HL-60/S4 treated with retinoic acid at 250 ng/mL for 4 days and 3 days (cell line): Measurements from ENCODE around the gene ADARB2.

Experiments used
- in situ Hi-C: fragments of 300-500 bp; cut with MboI; formaldehyde crosslinking; loops from 2 replicates; pipeline ENCODE4 v1.7.0; 2022; ENCODE audit warnings: low sequenced_read_pairs

The ADARB2 gene

DNA sequence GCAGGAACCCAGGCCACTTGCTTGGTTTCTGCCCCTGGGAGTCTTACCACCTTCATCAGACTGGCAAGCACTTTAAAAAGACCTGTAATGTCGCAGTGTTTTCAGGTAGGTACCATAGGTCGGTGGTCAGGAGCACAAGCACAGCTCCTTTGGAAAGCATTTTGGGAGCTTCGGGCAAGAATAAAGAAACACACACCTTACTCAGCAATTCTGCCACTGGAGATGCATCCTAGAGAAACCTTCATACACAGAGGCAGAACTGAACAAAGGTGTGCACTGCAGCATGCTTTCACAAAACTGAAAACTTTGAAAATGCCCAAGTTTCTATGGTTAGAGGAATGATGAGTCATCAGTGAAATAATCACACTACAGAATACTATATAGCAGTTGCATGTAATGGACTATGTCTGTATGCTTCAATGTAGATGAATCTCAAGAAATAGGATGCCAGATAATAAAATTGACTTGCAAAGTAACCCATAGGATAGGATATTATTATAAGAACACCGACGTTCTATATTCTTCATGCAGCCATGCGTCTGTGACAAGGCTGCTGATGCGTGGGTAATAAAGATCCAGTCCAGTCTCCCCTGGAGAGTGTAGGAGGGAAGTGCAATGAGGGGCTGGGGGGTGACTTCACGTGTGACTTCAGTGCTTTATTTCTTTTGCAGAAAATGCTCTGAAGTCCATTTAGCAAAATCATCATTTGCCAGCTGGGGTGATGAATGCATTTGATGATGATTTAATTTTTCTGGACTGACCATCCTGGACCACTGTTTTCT, 371.6 kb downstream of the ADARB2 start:
- in situ Hi-C loops: loop anchor here (25.0 kb wide), 1 partner anchor 97 kb away; no protein-coding TSS in a partner anchor

DNA sequence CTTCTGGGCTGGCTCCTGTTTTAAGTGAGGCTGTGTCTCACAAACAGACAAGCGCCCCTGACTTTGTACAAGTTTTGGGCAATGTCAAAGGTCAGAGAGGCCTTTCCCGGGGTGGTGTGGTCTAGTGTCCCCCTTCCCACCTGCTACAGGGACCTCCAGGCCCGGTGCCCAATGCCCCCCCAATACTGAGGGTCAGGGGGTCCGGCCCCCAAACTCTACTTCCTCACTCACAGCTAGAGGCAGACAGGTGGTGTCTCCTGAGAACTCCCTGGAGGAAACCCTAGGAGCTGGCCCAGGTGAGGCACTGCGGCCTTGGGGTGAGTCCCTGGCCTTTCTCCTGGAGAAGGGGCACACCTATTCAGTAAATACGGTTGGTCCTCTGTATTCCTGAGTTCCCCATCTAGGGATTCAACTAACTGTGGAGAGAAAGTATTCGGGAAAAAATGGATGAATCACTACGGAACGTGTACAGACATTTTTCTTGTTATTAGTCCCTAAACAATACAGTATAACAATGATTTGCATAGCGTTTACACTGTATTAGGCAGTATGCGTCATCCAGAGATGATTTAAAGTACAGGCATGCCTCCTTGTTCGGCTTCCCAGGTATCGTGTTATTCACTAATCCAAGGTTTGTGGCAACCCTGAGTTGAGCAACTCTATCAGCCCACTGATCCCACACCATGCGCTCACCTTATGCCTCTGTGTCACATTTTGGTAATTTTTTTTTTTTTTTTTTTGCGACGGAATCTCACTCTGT, 373.0 kb downstream of the ADARB2 start:
- in situ Hi-C loops: loop anchor here (25.0 kb wide), 1 partner anchor 98 kb away; no protein-coding TSS in a partner anchor

DNA sequence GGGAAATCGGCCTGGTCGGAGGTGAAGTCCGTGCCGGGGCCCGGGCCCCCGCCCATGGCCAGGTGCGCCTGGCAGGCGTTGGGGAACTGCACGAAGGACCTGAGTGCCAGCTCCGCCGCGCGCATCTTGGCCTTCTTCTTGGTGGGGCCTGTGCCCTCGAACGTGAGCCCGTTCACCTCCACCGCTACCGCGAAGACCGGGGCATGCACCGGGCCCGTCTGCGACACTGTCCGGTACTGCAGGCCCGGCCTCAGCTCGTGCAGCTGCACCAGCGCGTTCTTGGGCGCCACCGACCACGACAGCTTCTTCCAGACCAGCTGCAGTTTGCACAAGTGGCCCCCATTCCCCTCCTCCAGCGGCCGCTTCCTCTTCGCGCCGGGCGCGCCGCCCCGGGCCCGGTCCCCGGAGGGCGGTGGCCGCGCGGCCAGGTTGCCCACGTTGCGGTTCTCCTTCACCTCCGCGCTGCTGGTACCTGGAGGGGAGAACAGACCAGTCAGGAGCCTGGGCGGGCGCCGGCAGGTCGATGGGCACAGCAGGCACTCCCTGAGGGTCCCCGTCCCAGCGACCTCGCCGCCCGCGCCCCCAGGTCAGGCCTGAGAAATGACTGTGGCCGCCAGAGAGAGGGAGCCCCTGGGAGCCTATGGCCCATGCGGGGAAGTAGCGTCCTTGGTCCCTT, 373.7 kb downstream of the ADARB2 start:
- in situ Hi-C loops: loop anchor here (25.0 kb wide), 1 partner anchor 99 kb away; no protein-coding TSS in a partner anchor

DNA sequence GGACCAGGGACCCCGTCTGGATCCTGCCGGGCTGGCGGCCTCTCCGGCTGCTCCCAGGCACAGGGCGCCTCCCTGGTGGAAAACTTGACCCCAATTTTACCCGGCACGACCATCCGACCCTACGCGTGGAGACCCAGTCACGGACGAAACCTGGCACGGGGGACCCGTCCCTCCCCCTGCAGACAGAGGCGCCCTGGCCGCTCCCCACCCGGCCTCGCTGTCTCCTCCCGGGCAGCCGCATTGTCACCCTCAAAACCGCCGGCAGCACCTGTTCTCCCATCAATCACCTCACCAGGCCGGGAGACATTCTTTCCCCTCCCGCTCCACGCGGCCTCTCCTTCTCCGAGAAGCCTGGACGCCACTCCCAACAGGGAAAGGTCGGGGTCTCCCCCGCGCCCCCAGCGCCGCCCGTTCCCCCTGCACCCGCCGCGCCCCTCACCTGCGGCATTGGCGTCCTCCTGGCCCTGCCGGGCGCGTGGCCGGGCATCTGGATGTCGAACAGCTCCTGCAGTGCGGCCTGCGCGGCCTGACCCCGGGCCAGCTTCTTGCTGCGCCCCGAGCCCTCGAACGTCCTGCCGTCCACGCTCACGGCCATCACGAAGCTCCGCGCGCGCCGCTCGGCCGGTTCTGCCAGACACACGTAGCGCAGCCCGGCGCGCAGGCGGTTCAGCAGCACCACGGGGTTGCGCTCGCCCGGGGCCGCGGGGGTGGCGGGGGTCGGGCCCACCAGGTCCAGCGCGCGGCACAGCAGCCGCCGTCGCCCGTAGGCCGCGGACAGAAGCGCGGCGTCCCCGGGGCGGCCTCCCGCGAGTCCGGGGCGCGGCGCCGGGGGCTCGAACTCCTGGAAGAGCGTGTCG, 374.5 kb downstream of the ADARB2 start:
- in situ Hi-C loops: loop anchor here (25.0 kb wide), 1 partner anchor 99 kb away; no protein-coding TSS in a partner anchor

DNA sequence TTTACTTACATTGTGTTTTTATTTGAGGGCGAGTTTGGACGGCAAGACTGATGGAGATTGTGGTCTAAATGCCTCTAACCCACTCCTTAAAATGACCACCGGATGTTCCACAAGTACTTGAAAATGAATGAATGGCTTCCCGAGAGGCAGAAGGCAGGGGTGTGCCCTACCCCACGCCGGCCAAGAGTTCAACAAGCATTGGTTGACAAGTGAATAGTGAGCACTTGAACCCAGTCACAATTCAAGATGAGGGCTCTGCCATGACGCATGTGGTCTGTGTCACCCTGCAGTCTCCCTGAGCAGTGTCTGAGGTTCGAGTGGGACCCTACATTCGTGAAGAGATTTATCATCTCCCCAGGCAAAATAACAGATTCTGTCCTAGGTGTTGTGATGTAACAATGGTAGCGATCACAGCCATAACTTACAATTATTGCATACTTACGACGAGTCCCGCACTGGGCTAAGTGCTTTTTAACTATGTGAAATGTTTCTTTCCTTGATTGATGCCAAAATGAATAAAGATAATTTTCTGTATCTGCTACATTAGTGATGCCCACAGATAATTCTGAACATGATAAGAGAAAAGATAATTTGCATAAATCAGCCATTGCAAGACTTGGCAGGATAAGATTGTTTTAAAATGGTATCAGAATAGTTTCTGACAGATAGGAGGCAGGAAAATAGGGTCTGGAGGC, 375.8 kb downstream of the ADARB2 start:
- in situ Hi-C loops: loop anchor here (25.0 kb wide), 1 partner anchor 101 kb away; no protein-coding TSS in a partner anchor

DNA sequence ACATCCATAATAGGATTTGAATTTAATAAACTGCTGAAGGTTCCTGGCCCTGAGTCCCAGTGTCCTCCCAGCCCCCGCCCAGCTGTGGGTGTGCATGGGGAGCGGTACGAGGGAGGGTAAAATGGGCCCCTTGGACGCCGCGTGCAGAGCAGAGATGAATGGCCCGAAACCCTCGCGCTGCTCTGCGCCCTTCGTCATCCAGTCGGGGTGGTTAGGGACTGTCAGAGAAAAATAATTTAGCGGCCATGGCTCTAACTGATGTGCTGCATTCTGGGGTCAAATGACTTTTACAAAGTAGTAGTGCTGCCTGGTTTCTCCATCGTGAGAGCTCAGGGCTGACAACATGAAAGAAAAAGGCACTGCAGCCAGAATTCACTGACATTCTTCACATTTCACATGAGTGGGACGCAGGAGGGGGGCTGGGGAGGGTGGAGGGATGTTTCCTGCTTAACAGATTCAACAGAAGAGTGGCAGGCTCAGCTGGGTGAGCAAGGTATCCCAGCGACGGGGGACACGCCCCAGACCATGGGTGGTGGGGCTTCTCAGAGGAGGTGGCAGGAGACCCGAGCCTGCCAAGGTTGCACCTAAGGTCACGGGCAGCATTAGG, 376.7 kb downstream of the ADARB2 start:
- in situ Hi-C loops: loop anchor here (25.0 kb wide), 1 partner anchor 102 kb away; no protein-coding TSS in a partner anchor

DNA sequence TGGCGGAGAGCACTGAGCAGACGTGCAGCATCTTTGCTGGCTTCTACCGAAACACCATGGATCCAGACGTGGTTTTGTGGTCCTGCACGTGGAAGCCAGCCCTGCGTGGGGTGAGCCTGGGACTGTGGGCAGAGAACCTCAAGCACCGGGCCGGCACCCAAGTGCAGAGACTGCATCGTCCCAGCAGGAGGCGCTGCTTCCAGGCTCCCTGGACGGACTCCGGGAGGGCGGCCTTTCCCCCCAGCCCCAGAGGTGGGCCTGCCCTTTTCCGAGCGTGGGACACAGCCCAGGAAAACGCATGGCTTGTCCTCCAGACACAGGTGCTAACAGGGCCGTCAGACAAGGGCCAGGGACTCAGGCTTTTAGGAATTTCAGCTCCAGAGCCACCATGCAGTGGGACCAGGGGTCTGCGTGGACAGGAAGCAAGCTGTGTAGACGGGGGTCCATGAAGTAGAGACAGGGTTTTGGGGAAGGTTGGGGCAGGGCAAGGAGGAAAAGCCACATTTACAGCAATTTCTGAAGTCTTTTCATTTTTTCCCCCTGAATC, 377.2 kb downstream of the ADARB2 start:
- in situ Hi-C loops: loop anchor here (25.0 kb wide), 1 partner anchor 102 kb away; no protein-coding TSS in a partner anchor

DNA sequence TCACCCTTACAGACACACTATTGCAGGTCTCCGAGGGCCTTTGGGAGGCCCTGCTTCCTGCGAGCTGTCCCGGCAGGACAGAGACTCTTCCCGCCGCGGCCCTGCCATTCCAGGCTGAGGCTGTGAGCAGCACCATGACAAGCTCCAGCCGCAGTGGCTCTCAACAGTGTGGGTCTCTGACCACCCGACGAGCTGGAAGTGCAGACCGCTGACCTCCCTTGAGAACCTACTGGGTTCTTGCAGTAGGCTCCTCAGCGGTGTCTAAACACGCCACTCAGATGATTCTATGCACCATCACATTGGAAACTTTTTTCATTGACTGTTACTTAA, 377.7 kb downstream of the ADARB2 start:
- in situ Hi-C loops: loop anchor here (25.0 kb wide), 1 partner anchor 103 kb away; no protein-coding TSS in a partner anchor

DNA sequence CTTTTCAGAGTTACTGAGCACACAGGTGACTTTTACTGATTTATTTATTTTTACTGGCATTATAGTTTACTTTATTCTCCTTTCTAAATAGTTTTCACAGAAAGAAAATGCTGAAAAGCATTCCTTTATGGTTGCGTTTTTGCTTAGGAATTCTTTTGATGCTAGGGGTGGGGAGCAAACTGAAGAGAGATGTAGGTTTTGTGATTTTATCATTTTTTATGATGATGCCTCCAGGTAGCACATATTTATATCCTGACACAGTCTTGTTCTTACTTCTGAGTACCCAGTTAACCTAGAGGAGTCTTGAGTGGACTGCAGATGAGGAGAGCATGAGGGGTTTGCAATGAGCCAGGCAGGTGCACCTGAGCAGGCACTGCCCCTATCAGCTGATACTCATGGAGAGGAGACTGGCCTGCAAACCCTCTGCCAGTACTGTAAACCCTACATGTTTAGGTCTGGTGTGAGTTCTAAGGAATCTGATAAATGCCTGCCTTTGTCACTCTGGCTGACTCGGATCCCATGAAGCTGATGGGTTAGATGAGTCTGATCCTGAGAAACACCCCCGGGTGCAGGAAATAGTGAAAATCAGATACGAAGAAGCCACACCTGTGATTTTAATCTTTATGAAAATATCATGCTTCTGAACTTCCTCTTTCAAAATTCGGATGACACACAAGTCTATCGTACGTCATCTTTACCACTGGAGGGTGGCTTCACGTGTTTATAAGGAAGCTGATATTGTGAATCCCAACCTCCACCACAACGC, 378.3 kb downstream of the ADARB2 start:
- in situ Hi-C loops: loop anchor here (25.0 kb wide), 1 partner anchor 103 kb away; no protein-coding TSS in a partner anchor

DNA sequence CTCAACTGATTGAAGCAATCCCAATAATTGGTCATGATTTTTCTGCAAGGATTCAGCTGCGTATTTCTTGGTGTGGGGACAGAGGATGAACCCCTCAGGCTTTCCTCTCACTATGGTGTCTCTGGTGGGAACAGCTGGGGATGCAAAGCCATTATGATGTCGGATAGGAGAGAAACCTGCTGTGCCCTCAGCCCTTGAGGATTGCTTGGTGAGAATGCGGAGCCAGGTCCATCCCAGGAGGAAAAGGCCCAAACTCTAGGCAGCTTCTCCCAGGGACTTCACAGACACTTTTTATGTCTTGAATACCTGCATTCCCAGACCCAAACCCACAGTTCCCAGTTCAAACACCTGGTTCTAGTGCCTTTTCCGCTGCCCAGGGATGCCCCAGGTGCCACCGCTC, 379.2 kb downstream of the ADARB2 start:
- in situ Hi-C loops: loop anchor here (25.0 kb wide), 1 partner anchor 104 kb away; no protein-coding TSS in a partner anchor

DNA sequence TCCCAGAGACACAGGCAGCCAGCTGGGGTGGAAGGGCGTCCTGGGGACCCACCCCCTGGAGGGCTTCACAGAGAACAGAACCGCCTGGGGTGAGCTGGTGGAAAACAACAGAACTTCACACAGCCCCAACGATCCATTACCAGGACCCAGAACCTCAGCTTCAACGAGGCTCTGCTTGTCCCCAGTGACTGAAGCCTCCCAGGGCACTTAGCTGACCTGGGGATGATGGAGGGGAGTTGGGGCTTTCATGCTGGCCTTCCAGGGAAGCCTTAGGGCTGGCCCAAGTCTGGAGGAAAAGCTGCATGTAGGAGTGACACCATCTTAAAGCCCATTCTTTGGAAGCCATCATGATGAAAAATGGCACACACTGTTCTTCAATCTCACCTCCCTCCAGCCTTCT, 381.0 kb downstream of the ADARB2 start:
- in situ Hi-C loops: loop anchor here (25.0 kb wide), 1 partner anchor 106 kb away; no protein-coding TSS in a partner anchor

DNA sequence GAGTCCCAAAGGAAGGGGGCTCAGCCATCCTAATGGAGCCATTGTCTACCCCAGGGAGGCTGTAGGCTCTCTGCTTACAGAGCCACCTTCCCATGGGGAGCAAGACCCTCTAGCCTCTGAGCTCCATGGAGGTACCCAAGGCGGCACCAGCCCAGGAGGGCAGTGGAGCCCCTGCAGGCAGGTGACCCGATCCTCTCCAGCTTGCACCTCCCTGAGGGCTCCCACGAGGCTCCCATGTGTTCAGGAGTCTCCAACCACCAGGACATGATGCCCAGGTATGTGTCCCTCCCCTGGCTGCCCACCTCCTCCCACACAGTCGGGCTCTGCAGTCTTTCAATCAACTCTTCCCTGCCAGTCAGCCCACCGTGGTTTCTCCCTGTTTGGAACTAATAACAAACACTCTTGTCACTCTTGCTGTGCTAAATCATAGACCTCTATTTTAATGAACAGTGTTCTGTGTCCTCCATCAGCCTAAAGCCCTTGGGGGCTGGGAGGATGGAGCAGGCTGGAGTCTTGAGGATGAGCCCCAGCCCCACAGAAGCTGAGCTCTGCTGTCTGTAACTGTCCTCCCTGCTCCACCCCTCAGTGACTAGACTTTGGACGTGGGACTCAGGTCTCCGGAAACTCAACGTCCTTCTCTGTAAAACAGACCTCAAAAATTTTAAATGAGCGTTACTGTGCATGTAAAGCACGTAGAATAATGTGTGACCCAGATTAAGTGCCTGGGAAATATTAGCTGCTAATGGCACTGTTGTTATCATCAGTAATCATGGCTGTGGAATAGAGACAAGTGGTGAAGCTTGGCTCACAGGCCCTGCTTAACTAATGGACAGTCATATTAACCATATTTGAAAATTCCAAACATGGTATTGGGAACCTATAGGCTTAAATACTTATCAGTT, 382.3 kb downstream of the ADARB2 start:
- in situ Hi-C loops: loop anchor here (25.0 kb wide), 1 partner anchor 107 kb away; no protein-coding TSS in a partner anchor

DNA sequence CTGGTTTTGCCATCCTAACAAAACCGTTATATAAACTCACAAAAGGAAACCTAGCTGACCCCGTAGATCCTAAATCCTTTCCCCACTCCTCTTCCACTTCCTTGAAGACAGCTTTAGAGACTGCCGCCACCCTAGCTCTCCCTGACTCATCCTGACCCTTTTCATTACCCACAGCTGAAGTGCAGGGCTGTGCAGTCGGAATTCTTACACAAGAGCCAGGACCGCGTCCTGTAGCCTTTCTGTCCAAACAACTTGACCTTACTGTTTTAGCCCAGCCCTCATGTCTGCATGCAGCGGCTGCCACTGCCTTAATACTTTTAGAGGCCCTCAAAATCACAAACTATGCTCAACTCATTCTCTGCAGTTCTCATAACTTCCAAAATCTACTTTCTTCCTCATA, 385.0 kb downstream of the ADARB2 start:
- in situ Hi-C loops: loop anchor here (25.0 kb wide), 1 partner anchor 110 kb away; no protein-coding TSS in a partner anchor

DNA sequence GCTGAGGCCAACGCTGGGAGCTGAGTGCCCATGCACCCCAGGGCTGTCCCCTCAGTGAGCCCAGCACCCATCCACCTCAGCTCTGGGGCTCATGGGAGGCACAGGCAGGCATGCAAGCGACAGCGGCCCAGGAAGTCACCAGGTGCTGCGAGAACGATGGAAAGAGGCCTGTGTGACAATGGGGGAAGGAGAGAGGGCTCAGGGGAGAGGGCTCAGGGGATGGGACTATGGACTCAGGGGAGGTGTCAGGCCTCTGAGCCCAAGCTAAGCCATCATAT, 388.6 kb downstream of the ADARB2 start:
- in situ Hi-C loops: no loop called here

DNA sequence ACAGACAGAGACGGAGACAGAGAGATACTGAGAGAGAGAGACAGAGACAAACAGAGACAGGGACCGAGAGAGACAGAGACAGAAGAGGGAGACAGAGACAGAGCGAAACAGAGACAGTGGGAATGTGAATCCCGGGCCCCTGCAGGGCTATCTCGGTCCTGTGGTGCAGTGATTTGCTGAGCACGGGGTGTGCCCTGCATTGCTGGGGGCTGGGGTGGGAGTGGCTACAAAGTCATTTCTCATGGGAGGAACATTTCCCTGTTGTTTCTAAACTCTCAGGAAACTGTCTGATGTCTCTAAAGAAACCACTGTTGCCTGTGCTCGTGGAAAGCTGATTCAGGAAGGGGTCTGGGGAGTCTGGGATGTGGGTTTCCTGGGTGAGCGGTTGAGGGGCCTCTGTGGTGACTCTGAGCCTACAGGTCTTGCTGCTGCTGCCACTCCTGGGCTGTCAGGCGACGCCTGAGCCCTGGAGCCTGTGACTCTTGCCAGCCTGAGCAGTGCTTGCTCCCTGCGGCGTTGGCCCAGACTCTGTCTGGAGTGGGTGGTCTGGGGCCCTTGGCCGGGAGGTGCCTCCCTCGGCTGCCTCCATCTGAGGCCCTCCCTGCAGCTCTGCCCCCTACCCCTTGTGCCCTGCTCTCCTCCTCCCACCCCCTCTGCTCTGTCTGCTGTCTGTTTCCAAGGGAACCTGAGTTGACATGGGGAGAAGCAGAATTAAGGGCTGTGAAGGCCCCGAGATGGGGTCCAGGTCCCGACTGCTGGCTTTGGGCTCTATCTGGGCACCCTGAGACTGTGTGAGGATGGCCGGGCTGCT, 389.2 kb downstream of the ADARB2 start:
- in situ Hi-C loops: no loop called here

DNA sequence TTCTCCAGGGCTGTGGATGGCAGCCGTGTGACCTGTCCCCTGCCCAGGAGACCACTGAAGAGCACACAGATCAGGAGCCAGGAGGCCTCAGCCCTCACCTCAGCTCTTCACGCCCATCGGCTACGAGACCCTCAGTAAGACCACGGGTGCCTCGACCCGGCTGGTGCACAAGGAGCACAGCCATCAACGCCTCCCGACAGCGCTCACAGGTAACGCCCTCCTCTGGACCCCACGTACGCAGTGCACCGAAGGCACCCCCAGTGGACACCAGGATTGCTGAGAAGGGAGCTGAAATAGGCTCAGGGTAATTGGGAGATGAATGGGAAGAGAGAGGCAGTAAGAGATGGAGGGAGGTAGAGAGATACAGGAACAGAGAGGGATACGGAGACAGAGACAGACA, 389.8 kb downstream of the ADARB2 start:
- in situ Hi-C loops: no loop called here
